HCT116 (cell line): ENCODE data around the gene KPNB1. TPM values are rescaled to one million over a fixed set of nuclear protein-coding genes. Genes with fewer than 3 reads are reported as not detected.

Source experiments
- ATAC-seq: fragments of 200-7000 bp; cut with Tn5 transposase; 2 replicates; pipeline ENCODE4 v1.9.1; 2020; ENCODE audit warnings: mild to moderate bottlenecking, moderate library complexity
- BruUV-seq: library from RNA; stranded (reverse); fragments of 400-500 nt; replicated peaks from 2 replicates; lab custom pipeline; 2021; lab: Mats Ljungman, UMichigan
- CTCF ChIA-PET: fragments of 300-600 bp; sonication (Branson Sonifier 250); formaldehyde crosslinking; loops from one replicate; lab custom pipeline; 2021; ENCODE audit warnings: antibody characterized with exemption; lab: Charles Lee
- POLR2A ChIA-PET: fragments of 300-600, 350-600 bp; sonication (Branson Sonifier 250); formaldehyde crosslinking; loops from one replicate; lab custom pipeline; 2021; ENCODE audit warnings: antibody characterized with exemption; lab: Charles Lee
- RAD21 ChIA-PET, 2 experiments: fragments of 300-600 bp; sonication (Branson Sonifier 250); formaldehyde crosslinking; loops; one replicate each; lab custom pipeline; 2023; ENCODE audit warnings: low total read pairs in 2 of 2; ENCODE audit not compliant: uncharacterized antibody in 2 of 2, unreplicated experiment in 2 of 2, low non-redundant PET in 1 of 2; lab: Charles Lee
- DNase-seq: peaks from one replicate; pipeline ENCODE4 v3.0.0-alpha.2; 2010; ENCODE audit warnings: low read depth, low spot score
- H2AFZ ChIP-seq: fragments of 200-600 bp; shearing (Covaris generic), sonication (generic); 2 replicates; pipeline ENCODE4 v1.6.1; 2017; ENCODE audit warnings: low read depth, mixed run types, mixed read lengths, antibody characterized with exemption, low read length; ENCODE audit not compliant: poor library complexity, severe bottlenecking
- H3K27ac ChIP-seq: 2 replicates; pipeline ENCODE4 v1.5.1; 2012; ENCODE audit warnings: low read depth, low read length
- H3K27me3 ChIP-seq: fragments of 200-600 bp; sonication (generic); 2 replicates; pipeline ENCODE4 v1.6.1; 2016; ENCODE audit warnings: mixed run types, low read length, mixed read lengths; ENCODE audit not compliant: insufficient read depth
- H3K36me3 ChIP-seq, 2 experiments: fragments of 200-500 bp in 1 of 2; fragments of 200-600 bp in 1 of 2; sonication (Bioruptor generic) in 1 of 2; sonication (generic) in 1 of 2; 2 replicates each; pipeline versions ENCODE4 v1.5.1 to v1.6.1; 2014 to 2016; ENCODE audit warnings: low read length in 2 of 2, inconsistent platforms in 1 of 2, mixed read lengths in 1 of 2, mixed run types in 1 of 2; ENCODE audit not compliant: insufficient read depth in 2 of 2, control insufficient read depth in 1 of 2
- H3K4me1 ChIP-seq, 2 experiments: fragments of 200-600 bp in 1 of 2; sonication (generic) in 1 of 2; 2 replicates each; pipeline versions ENCODE4 v1.5.1 to v1.6.1; 2012 to 2017; ENCODE audit warnings: low read length in 2 of 2, inconsistent platforms in 1 of 2, mild to moderate bottlenecking in 1 of 2, mixed read lengths in 1 of 2, mixed run types in 1 of 2, moderate library complexity in 1 of 2; ENCODE audit not compliant: insufficient read depth in 2 of 2, control insufficient read depth in 1 of 2
- H3K4me2 ChIP-seq: fragments of 200-600 bp; sonication (generic); 2 replicates; pipeline ENCODE4 v1.6.1; 2017; ENCODE audit warnings: mixed run types, low read length, mixed read lengths
- H3K4me3 ChIP-seq, 2 experiments: fragments of 200-600 bp in 1 of 2; sonication (generic) in 1 of 2; replicated peaks in 1 of 2; 2 replicates each; pipeline ENCODE4 v1.5.1; 2011 to 2016; ENCODE audit warnings: low read length in 2 of 2, control low read depth in 1 of 2, low read depth in 1 of 2, mild to moderate bottlenecking in 1 of 2, mixed read lengths in 1 of 2, mixed run types in 1 of 2
- H3K79me2 ChIP-seq: fragments of 200-600 bp; sonication (generic); 2 replicates; pipeline ENCODE4 v1.6.1; 2017; ENCODE audit warnings: mild to moderate bottlenecking, mixed run types, low read length, moderate library complexity, mixed read lengths; ENCODE audit not compliant: insufficient read depth
- H3K9ac ChIP-seq: fragments of 200-600 bp; sonication (generic); 2 replicates; pipeline ENCODE4 v1.6.1; 2016; ENCODE audit warnings: low read length, mixed read lengths
- H3K9me2 ChIP-seq: fragments of 200-600 bp; sonication (generic), shearing (Covaris generic); 2 replicates; pipeline ENCODE4 v1.6.1; 2017; ENCODE audit warnings: mixed run types, mild to moderate bottlenecking, moderate library complexity; ENCODE audit not compliant: insufficient read depth
- H3K9me3 ChIP-seq, 2 experiments: fragments of 200-500 bp in 1 of 2; fragments of 200-600 bp in 1 of 2; sonication (Bioruptor generic) in 1 of 2; sonication (generic) in 1 of 2; 2 replicates each; pipeline ENCODE4 v1.6.1; 2014 to 2017; ENCODE audit warnings: low read length in 2 of 2, mixed read lengths in 2 of 2, inconsistent platforms in 1 of 2, low read depth in 1 of 2, mild to moderate bottlenecking in 1 of 2, mixed run types in 1 of 2, moderate library complexity in 1 of 2; ENCODE audit not compliant: control insufficient read depth in 1 of 2, insufficient read depth in 1 of 2
- H4K20me1 ChIP-seq: fragments of 200-600 bp; sonication (generic), shearing (Covaris generic); 2 replicates; pipeline ENCODE4 v1.6.1; 2017; ENCODE audit warnings: mixed run types, mild to moderate bottlenecking, moderate library complexity; ENCODE audit not compliant: insufficient read depth
- CBX3 ChIP-seq: IDR thresholded peaks from 2 replicates; pipeline ENCODE4 v1.6.1; 2012; ENCODE audit warnings: low read depth
- CEBPB ChIP-seq: IDR thresholded peaks from 2 replicates; pipeline ENCODE4 v1.6.1; 2012; ENCODE audit warnings: low read depth
- EGR1 ChIP-seq: IDR thresholded peaks from 2 replicates; pipeline ENCODE4 v1.6.1; 2012; ENCODE audit warnings: low read depth
- ELF1 ChIP-seq: IDR thresholded peaks from 2 replicates; pipeline ENCODE4 v1.6.1; 2012; ENCODE audit warnings: low read depth, borderline replicate concordance
- EZH2 ChIP-seq: fragments of 200-600 bp; sonication (generic); IDR thresholded peaks from 2 replicates; pipeline ENCODE4 v1.6.1; 2017; ENCODE audit warnings: antibody characterized with exemption, mixed run types
- FOSL1 ChIP-seq: IDR thresholded peaks from 2 replicates; pipeline ENCODE4 v1.6.1; 2012; ENCODE audit warnings: low read depth
- JUND ChIP-seq: IDR thresholded peaks from 2 replicates; pipeline ENCODE4 v1.6.1; 2012
- POLR2AphosphoS5 ChIP-seq: IDR thresholded peaks from 2 replicates; pipeline ENCODE4 v1.6.1; 2011; ENCODE audit warnings: mild to moderate bottlenecking, low read depth, low read length, moderate library complexity
- RAD21 ChIP-seq: IDR thresholded peaks from 2 replicates; pipeline ENCODE4 v1.6.1; 2012; ENCODE audit warnings: low read depth, mild to moderate bottlenecking
- SIN3A ChIP-seq: IDR thresholded peaks from 2 replicates; pipeline ENCODE4 v1.6.1; 2012; ENCODE audit warnings: low read depth
- SP1 ChIP-seq: IDR thresholded peaks from 2 replicates; pipeline ENCODE4 v1.6.1; 2012; ENCODE audit warnings: low read depth
- SRF ChIP-seq: IDR thresholded peaks from 2 replicates; pipeline ENCODE4 v1.6.1; 2012; ENCODE audit warnings: low read depth
- TCF7L2 ChIP-seq: IDR thresholded peaks from 2 replicates; pipeline ENCODE4 v1.7.0; 2011; ENCODE audit warnings: borderline replicate concordance, inconsistent platforms; ENCODE audit not compliant: insufficient read depth, insufficient read length; ENCODE audit errors: extremely low read depth
- YY1 ChIP-seq: IDR thresholded peaks from 2 replicates; pipeline ENCODE4 v1.6.1; 2011; ENCODE audit warnings: low read length, low read depth, moderate library complexity, mild to moderate bottlenecking; ENCODE audit not compliant: insufficient replicate concordance; ENCODE audit errors: extremely low read depth
- ZFX ChIP-seq: fragments of 450-650 bp; IDR thresholded peaks from 2 replicates; pipeline ENCODE4 v1.6.1; 2017
- ZNF274 ChIP-seq: fragments of 200-500 bp; sonication (Bioruptor generic); IDR thresholded peaks from 2 replicates; pipeline ENCODE4 v1.6.1; 2014; ENCODE audit warnings: mild to moderate bottlenecking, low read depth, low read length, inconsistent platforms
- intact Hi-C: fragments of 100-400 bp; cut with micrococcal nuclease; formaldehyde crosslinking; loops from 2 replicates; pipeline ENCODE4 v1.10.0; 2022
- total RNA-seq: library from RNA; stranded (reverse); gene quantifications from one replicate; pipeline ENCODE4 v1.2.1, GENCODE V29; 2021; ENCODE audit not compliant: unreplicated experiment
- TF ChIP-seq, protein P1 (sequence below): IDR thresholded peaks from 2 replicates; pipeline ENCODE4 v1.6.1; 2012
- TF ChIP-seq, protein P2 (sequence below): IDR thresholded peaks from 2 replicates; pipeline ENCODE4 v1.6.1; 2011; ENCODE audit warnings: mild to moderate bottlenecking, low read length, moderate library complexity; ENCODE audit not compliant: insufficient replicate concordance; ENCODE audit errors: extremely low read depth
- TF ChIP-seq, protein P3 (sequence below), 3 experiments: fragments of 200-600 bp in 1 of 3; sonication (generic) in 1 of 3; IDR thresholded peaks in 2 of 3; conservative IDR thresholded peaks in 1 of 3; 2 replicates each; pipeline ENCODE4 v1.5.1; 2012 to 2017; ENCODE audit warnings: low read depth in 2 of 3, low read length in 2 of 3, antibody characterized with exemption in 1 of 3, borderline replicate concordance in 1 of 3, control low read depth in 1 of 3, mild to moderate bottlenecking in 1 of 3, mixed read lengths in 1 of 3, mixed run types in 1 of 3, moderate library complexity in 1 of 3; ENCODE audit not compliant: insufficient read depth in 1 of 3
- TF ChIP-seq, protein P4 (sequence below): IDR thresholded peaks from 2 replicates; pipeline ENCODE4 v1.6.1; 2012

KPNB1 gene
- total RNA-seq, 1 experiment from 2014 or later = 526 TPM

DNA sequence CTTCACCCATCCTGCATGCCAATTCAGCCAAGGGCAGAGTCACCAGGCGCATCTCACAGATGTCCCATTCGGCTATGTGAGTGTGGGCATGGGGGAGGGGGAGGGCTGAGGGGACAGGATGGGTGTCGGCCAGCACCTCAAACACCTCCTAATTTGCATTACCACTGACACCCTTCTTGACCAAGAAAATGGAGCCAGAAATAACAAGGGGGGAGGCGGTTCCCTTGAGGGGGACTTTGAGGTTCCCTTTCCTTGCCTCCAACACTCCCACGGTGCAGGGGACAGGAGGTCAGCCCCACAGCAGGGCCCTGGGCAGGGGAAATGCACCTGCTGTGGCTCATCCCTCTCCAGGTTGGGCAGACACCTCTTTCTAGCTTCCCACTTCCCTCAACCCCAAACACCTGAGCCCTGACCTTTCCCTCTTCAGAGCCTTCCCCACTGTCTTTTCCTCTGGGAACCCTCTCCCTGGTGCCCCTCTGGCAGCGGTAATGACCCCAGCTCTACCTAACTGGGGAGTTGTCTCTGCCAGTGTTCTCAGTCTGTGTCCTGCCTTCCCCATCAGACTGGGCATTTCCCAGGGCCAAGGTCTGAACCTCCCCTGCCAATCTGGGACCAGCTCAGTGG, 65.2 kb downstream of the KPNB1 start:
- Histone ChIP-seq H3K4me3 (no peak overlapping the region), H3K9ac (no peak overlapping the region), H3K9me3 (no peaks in the 10 kb centered on the region), H3K79me2 (no peaks in the 10 kb centered on the region), H4K20me1 (no peaks in the 10 kb centered on the region), H3K27me3 (peaks cover 30% of the 10 kb centered on the region; the same call in 1 of the 2 replicates), H3K9me2 (no peaks in the 10 kb centered on the region), H3K4me1 (peaks cover 6 to 26% of the 10 kb centered on the region in 2 experiments), H3K4me2 (no peak overlapping the region), H3K27ac (no peak overlapping the region), H3K36me3 (no peaks in the 10 kb centered on the region), H2AFZ (no peak overlapping the region)
- ChIA-PET CTCF (no interaction called here), RAD21 (no interaction called here), POLR2A (no interaction called here)
- TF ChIP-seq, protein P1, sequence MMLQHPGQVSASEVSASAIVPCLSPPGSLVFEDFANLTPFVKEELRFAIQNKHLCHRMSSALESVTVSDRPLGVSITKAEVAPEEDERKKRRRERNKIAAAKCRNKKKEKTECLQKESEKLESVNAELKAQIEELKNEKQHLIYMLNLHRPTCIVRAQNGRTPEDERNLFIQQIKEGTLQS = no peak
- TF ChIP-seq CEBPB (no peak), SIN3A (no peak), SRF (no peak), ZFX (no peak), EZH2 (no peak), TCF7L2 (no peak), EGR1 (no peak), CBX3 (no peak), JUND (no peak), ZNF274 (no peak), POLR2AphosphoS5 (no peak), RAD21 (no peak), SP1 (no peak), FOSL1 (no peak), YY1 (no peak), ELF1 (no peak)
- TF ChIP-seq, protein P2, sequence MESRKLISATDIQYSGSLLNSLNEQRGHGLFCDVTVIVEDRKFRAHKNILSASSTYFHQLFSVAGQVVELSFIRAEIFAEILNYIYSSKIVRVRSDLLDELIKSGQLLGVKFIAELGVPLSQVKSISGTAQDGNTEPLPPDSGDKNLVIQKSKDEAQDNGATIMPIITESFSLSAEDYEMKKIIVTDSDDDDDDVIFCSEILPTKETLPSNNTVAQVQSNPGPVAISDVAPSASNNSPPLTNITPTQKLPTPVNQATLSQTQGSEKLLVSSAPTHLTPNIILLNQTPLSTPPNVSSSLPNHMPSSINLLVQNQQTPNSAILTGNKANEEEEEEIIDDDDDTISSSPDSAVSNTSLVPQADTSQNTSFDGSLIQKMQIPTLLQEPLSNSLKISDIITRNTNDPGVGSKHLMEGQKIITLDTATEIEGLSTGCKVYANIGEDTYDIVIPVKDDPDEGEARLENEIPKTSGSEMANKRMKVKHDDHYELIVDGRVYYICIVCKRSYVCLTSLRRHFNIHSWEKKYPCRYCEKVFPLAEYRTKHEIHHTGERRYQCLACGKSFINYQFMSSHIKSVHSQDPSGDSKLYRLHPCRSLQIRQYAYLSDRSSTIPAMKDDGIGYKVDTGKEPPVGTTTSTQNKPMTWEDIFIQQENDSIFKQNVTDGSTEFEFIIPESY = no peak
- TF ChIP-seq, protein P3, sequence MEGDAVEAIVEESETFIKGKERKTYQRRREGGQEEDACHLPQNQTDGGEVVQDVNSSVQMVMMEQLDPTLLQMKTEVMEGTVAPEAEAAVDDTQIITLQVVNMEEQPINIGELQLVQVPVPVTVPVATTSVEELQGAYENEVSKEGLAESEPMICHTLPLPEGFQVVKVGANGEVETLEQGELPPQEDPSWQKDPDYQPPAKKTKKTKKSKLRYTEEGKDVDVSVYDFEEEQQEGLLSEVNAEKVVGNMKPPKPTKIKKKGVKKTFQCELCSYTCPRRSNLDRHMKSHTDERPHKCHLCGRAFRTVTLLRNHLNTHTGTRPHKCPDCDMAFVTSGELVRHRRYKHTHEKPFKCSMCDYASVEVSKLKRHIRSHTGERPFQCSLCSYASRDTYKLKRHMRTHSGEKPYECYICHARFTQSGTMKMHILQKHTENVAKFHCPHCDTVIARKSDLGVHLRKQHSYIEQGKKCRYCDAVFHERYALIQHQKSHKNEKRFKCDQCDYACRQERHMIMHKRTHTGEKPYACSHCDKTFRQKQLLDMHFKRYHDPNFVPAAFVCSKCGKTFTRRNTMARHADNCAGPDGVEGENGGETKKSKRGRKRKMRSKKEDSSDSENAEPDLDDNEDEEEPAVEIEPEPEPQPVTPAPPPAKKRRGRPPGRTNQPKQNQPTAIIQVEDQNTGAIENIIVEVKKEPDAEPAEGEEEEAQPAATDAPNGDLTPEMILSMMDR (IDR thresholded peaks at IDR 0.05 in 2 of 3, conservative IDR thresholded peaks at IDR 0.05 in 1 of 3; ENCODE audit: borderline replicate concordance in 1 of 3, insufficient read depth in 1 of 3, low read depth in 2 of 3, low read length in 2 of 3) = no peak
- TF ChIP-seq, protein P4, sequence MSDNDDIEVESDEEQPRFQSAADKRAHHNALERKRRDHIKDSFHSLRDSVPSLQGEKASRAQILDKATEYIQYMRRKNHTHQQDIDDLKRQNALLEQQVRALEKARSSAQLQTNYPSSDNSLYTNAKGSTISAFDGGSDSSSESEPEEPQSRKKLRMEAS = no peak
- BruUV-seq = no TSS peak
- intact Hi-C loops = no loop called here
- DNase-seq = no peak
- ATAC-seq = no peak
